ENCODE measurements around the gene FAM163B. TPM values are rescaled to one million over a fixed set of nuclear protein-coding genes. Genes with fewer than 3 reads are reported as not detected.
A peak's percentile ranks its signal among the peaks of the same experiment; 100 is the strongest.

The FAM163B gene
- total and polyA plus RNA-seq, 2 donors from 2014 or later = 0.54 TPM; not detected in 1

- Histone ChIP-seq H3K27me3 (ENCODE audit: control insufficient read depth, insufficient read depth, low read length) (no peaks in the 10 kb centered on the region), H3K27ac (ENCODE audit: low read depth in 2 of 2, low read length in 2 of 2) (peak overlapping the region in 1 of 2 donors; percentile 32), H3K9me3 (ENCODE audit: control insufficient read depth in 2 of 3, insufficient read depth in 1 of 3, low read length in 3 of 3) (no peaks in the 10 kb centered on the region), H3K9ac (ENCODE audit: low read length in 3 of 3) (no peak overlapping the region), H3K36me3 (ENCODE audit: control insufficient read depth in 2 of 3, insufficient read depth in 3 of 3, low read length in 3 of 3) (no peaks in the 10 kb centered on the region), H3K4me3 (ENCODE audit: low read length in 3 of 3) (no peak overlapping the region), H3K4me1 (ENCODE audit: control insufficient read depth in 2 of 3, insufficient read depth in 2 of 3, low read depth in 1 of 3, low read length in 3 of 3) (peaks cover 5 to 36% (median 18%) of the 10 kb centered on the region in 3 donors)
- TF ChIP-seq CTCF (IDR thresholded peaks at IDR 0.05; ENCODE audit: borderline replicate concordance, extremely low read depth, insufficient read depth) = no peak
- FAIRE-seq (no peak), DNase-seq (peak; percentile 78 to 91 (median 85))
- intact Hi-C loops (cut with DNase I) = no loop called here
Observed at GRCh38 chr9:133527444-133527920, 81.7 kb downstream of the FAM163B start.

Other genes starting within 250 kb of the FAM163B start
- gene SURF4, start 233.3 kb downstream of the FAM163B start, total RNA-seq = 138 TPM
- gene SURF4, start 233.3 kb downstream of the FAM163B start, polyA plus RNA-seq (ENCODE audit: insufficient read depth, low read depth, low replicate concordance) = 121 TPM
- gene STKLD1, start 233.0 kb downstream of the FAM163B start, total RNA-seq = 1.9 TPM
- 4.0 TPM for gene STKLD1, start 233.0 kb downstream of the FAM163B start, polyA plus RNA-seq (ENCODE audit: insufficient read depth, low read depth, low replicate concordance)
- gene REXO4, start 191.4 kb downstream of the FAM163B start, total RNA-seq = 17.5 TPM
- gene REXO4, start 191.4 kb downstream of the FAM163B start, polyA plus RNA-seq (ENCODE audit: insufficient read depth, low read depth, low replicate concordance) = 18.6 TPM
- gene ADAMTS13, start 187.0 kb downstream of the FAM163B start, total RNA-seq = 3.1 TPM
- 3.6 TPM for gene ADAMTS13, start 187.0 kb downstream of the FAM163B start, polyA plus RNA-seq (ENCODE audit: insufficient read depth, low read depth, low replicate concordance)
- 37.3 TPM for gene CACFD1, start 149.4 kb downstream of the FAM163B start, total RNA-seq
- 37.8 TPM for gene CACFD1, start 149.4 kb downstream of the FAM163B start, polyA plus RNA-seq (ENCODE audit: insufficient read depth, low read depth, low replicate concordance)
- 5.8 TPM for gene SLC2A6, start 130.3 kb downstream of the FAM163B start, total RNA-seq
- 2.5 TPM for gene SLC2A6, start 130.3 kb downstream of the FAM163B start, polyA plus RNA-seq (ENCODE audit: insufficient read depth, low read depth, low replicate concordance)
- not detected for gene MYMK, start 84.4 kb downstream of the FAM163B start, total RNA-seq
- not detected for gene MYMK, start 84.4 kb downstream of the FAM163B start, polyA plus RNA-seq (ENCODE audit: insufficient read depth, low read depth, low replicate concordance)
- 32.1 TPM for gene ADAMTSL2, start 74.7 kb downstream of the FAM163B start, total RNA-seq
- 20.0 TPM for gene ADAMTSL2, start 74.7 kb downstream of the FAM163B start, polyA plus RNA-seq (ENCODE audit: insufficient read depth, low read depth, low replicate concordance)
- not detected for gene DBH, start 27.0 kb upstream of the FAM163B start, total RNA-seq
- gene DBH, start 27.0 kb upstream of the FAM163B start, polyA plus RNA-seq (ENCODE audit: insufficient read depth, low read depth, low replicate concordance) = 0.39 TPM
- 4.6 TPM for gene SARDH, start 129.0 kb upstream of the FAM163B start, total RNA-seq
- 12.0 TPM for gene SARDH, start 129.0 kb upstream of the FAM163B start, polyA plus RNA-seq (ENCODE audit: insufficient read depth, low read depth, low replicate concordance)

Data from kidney (tissue), 14 donors.